ENCODE measurements around the gene CCDC185.
"Not testable (repeated sequence)": the region's sequence is repeated elsewhere in the genome, so short reads cannot be mapped to it uniquely, and the experiment has no call there.

Gene CCDC185

DNA sequence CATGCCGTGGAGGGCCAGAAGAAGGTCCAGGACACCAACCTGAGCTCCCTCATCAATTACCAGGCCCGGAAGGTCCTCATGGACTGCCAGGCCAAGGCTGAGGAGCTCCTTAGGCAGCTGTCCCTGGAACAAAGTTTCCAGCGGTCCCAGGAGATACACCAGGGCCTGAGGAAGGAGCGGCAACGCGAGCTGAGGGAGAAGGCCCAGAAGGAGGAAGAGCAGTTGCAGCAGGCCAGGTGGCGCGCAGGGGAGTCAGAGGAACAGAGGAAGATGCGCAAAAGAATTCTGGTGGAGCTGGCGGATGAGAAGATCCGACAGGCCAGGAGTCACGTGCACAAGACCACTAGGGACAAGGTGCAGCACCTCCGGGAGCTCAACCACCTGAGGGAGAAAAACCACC, 1.5 kb downstream of the CCDC185 start:
- no peak for DNase-seq (ENCODE audit: low read depth)

DNA sequence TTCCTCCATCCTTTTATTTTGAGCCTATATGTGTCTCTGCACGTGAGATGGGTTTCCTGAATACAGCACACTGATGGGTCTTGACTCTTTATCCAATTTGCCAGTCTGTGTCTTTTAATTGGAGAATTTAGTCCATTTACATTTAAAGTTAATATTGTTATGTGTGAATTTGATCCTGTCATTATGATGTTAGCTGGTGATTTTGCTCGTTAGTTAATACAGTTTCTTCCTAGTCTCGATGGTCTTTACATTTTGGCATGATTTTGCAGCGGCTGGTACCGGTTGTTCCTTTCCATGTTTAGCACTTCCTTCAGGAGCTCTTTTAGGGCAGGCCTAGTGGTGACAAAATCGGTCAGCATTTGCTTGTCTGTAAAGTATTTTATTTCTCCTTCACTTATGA, 6.2 kb downstream of the CCDC185 start:
- not testable (repeated sequence) for DNase-seq (ENCODE audit: low read depth)

DNA sequence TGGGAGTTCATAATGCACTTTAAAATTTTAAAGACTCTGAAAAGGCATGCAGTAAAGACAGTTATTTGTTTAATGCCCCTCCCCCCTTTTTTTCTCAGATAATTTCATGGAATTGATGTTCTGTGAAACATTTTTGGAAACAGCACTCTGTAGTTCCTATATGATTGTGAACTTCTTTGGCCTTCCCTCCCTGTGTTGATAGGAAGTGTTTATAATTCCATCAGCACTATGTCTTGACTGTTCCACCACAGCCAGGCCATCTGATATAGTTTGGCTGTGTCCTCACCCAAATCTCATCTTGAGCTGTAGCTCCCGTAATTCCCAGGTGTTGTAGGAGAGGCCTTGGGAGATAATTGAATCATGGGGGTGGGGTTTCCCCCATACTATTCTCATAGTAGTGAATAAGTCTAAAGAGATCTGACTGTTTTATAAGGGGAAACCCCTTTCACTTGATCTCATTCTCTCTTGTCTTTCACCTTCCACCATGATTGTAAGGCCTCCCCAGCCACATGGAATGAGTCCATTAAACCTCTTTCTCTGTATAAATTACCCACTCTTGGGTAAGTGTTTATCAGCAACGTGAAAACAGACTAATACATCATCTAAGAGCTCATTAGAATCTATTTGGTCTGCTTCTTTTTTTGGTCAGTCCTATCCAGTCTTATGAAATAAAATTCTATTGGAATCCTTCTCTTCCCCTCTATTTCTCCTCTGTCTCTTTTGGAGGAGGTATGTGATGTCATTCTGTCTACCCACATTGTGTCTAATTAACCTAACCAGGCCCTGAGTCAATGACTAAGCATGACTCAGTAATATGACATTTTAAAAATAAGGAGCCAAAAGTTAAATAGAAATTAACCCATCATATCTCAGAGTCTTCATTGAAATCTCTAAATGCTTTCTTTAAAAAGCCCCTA, 8.9 kb downstream of the CCDC185 start:
- DNase-seq (ENCODE audit: low read depth): peak; percentile 44

DNA sequence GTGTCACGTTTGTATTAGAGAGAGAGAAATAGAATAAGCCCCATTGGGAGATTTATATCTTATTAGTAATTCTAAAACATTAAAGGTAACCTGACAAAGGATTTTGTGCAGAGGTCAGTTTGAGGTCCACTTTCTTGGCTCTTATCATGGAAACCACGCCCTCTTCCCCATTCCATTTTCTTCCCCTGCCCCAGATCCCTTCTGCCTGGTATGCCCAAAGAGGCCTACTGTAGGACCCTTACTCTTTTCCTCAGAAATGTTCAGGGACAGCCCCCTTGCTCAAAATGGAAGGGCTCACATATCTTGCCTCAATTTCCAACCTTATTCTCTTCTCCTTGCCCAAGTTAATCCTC, 9.6 kb downstream of the CCDC185 start:
- no peak for DNase-seq (ENCODE audit: low read depth)

DNA sequence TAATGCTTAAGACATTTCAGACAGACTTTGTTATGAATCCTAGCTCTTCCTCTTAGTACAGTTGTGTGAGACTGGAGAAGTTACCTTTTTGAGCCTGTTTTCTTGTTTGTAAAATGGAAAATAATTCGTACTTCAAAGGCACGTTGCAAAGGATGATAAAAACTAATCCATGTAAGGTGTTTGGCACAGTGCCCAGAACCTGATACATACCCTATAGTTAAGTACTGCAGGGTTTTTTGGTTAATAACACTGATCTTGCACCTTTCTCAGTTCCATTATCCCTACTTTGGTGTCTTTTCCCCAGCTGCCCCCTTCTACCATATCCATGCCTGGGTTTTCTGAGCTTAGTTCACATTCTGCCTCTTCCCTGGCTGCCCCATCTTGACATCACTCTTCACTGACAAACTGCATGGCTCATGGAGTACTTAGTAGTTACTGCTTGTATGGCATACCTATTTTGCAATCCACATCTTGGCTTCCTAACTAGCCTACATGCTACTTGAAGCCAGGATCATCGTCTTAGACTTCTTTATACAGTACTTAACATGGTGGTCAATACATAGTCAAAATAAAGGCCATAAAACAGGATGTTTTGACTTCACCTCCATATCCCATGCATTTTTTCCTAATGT, 10.1 kb downstream of the CCDC185 start:
- DNase-seq (ENCODE audit: low read depth): peak; percentile 23

DNA sequence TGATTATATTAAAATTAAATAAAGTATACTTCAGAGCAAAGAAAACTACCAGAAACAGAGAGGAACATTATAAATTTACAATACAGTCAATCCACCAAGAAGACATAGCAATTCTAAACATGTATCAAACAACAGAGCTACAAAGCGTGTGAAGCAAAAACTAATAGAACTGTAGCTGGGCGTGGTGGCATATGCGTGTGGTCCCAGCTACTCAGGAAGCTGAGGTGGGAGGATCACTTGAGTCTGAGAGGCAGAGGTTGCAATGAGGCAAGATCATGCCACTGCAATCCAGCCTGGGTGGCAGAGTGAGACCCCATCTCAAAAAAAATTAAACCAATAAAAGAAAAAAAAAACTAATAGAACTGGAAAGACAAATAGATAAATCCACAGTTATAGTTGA, 12.3 kb downstream of the CCDC185 start:
- no peak for DNase-seq (ENCODE audit: low read depth)

DNA sequence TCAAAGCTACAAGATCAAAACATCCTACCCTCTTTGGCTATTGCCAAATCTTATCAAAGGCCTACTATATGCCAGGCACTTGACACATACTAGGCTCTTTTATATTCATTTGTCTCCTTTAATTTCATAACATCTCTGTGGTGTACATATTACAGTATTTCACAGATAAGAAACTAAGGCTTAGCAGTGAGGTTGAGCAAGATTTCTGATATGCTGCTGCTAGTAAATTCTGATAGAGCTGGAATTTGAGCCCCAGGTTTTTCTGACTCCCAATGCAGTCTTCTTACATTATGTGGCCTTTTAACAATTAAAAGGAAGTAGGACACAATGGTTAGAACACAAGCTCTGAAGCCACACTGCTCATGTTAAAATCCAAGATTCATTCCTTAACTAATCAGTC, 16.8 kb downstream of the CCDC185 start:
- no peak for DNase-seq (ENCODE audit: low read depth)

DNA sequence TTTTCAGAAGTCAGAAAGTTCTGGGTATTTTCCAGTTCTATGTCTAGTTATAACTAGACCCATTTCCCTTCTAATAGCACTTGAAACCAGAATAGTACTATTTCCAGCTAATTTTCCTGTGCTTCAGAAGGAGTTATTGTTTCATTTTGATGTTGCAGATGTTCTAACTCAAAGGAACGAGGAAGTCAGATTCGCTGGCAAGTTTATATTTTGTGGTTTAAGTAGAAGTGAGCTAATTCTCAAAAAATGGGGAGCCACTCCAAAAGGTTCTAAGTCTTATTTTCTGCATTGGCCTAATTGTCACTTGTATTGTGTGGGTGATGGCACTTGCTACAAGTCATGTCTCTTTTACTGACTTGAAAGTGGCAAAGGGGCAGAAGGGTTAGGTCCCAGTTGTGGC, 18.1 kb downstream of the CCDC185 start:
- peak; percentile 45 for DNase-seq (ENCODE audit: low read depth)

DNA sequence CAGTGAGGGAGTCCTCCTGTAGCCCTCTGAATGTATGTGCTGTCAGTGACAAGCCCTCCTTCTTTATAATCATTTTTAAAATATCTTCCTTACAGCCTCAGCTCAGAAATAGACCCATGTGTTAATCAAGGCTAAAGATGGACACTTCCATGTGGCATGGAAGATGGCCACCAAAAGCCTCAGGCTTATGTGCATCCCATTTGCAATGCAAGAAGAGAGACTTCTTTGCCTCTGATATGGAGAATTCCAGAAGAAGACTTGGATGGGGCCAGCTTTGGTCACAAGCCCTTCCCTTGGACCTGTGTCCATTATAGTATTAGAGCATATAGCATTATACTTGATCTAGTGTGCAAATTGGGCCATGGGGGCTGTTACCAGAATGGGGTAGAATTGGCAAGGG, 18.5 kb downstream of the CCDC185 start:
- DNase-seq (ENCODE audit: low read depth): no peak

DNA sequence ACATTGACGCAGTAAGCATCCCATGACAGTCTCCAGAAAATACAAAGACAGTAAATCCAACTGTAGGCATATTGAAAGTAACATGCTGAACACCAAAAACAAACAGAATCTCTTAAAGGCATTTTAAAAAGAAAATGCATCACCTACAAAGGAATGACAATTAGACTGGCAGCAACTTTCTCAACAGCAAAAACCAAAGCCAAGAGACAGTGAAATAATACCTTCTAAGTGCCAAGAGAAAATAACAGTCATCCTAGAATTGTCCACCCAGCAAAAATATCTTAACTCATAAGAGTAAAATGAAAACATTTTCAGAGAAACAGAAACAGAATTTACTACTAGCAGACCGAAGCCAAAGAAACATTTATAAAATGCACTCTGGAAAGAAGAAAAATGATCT, 20.0 kb downstream of the CCDC185 start:
- no peak for DNase-seq (ENCODE audit: low read depth)

DNA sequence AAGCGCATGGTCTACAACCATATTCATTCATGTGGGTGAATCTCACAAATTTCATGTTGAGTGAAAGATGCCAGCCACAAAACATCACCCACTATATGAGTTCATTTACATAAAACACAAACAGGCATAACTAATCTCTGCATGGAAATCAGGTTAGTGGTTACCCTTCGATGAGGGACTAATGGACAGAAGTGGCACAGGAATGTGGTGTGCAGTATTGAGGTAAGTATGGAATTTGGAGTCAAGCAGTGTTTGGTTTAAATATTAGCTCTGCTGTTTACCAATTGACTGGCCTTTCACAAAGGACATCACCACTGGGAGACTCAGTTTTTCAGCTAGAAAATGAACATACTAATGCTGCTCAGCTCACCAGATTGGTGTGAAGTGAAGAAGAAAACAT, 24.2 kb downstream of the CCDC185 start:
- no peak for DNase-seq (ENCODE audit: low read depth)

DNA sequence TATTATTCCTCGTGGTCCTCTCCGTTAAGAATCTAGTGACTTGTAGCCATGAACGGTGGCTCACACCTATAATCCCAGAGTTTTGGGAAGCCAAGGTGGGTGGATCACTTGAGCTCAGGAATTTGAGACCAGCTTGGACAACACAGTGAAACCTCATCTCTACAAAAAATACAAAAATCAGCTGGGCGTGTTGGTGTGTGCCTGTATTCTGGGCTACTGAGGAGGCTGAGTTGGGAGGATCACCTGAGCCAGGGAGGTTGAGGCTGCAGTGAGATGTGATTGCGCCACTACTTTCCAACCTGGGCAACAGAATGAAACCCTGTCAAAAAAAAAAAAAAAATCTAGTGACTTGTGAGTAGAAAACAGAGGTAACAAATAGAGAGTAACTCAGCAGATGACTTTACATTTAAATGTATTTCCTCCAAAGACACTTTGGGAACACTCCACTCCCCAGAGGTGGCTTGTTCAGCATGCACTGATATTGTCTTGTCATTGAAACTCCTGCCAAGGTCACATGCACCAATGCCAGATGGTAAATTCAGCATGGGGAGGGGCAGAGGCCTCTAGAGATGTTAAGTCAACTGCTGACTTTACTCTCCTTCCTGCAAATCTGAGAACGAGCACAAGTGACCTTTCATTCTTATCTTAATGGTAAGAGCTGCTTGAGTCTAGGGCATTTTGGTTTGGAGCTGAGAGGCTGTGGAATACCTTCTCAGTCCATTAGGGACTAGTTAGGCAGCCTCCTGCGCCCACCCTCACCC, 24.9 kb downstream of the CCDC185 start:
- no peak for DNase-seq (ENCODE audit: low read depth)

DNA sequence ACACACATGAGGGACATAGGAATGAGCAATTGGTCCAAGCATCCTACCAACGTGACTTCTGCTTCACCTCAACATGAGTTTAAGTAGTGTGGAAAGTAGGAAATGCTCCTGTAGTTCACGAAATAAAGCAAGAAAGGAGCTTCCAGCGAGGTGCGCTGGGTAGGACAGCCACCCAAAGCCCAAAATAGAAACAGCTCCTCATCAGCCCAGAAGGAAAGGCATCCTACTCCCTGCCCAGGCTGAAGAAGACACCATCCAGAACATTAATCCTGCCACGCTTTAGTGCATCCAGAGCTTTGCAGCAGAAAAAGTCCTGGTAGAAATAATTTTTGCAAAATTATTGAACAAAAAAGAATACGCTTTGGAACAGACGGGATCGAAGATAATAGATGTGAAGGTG, 25.9 kb downstream of the CCDC185 start:
- no peak for DNase-seq (ENCODE audit: low read depth)

DNA sequence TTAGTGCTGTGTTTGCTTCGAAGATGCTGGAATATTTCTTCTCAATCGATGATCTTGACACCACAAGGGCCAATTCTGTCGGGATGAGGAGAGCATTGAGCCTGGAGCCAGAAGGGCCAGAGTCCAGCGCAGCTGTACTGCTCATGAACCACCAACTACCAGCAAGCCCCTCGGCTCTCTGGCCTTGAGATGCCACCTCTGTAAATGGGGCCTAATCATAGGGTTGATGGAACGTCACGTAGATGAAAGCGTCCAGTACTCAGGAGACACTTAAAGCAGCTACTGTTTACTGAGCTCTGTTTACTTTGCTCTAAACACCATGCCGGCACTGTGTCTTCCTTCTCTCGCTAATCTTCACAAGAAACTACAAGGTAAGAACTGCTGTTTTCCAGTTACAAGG, 26.3 kb downstream of the CCDC185 start:
- DNase-seq (ENCODE audit: low read depth): no peak

DNA sequence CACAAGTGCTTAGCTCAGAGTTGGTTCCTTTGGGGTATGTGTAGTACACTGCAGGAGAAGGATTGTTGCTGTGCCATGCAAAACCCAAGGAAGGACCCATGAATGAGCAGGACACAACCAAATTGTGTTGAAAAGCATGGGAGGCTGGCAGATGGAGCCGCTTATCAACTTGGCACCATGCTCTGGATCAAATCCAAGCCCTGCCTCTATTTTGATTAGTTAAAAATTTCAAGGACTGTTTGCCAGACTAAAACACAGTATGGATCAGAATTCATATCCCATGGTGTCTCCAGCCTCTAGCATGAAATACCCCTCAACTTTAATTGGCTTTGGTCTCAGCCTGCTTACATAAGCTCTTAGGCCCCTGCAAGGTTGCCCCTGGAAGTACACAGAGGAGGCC, 27.8 kb downstream of the CCDC185 start:
- no peak for DNase-seq (ENCODE audit: low read depth)

DNA sequence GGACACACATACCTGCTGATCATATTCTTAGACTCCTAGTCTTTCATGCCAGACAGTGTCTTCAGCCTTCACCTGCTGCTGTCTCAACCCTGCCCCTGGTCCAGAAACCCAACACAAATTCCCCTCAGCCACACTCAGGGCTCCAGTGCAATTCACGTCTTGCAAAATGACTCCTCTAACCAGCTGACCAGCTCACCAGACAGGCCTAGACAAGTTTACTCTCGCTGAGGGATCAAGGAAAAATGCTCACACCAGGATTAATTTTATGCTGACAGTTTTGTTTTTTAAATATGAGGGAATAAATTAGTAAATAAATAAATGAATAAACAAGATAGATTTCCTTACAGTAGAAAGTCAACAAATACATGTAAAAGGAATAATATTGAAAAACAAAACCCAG, 28.5 kb downstream of the CCDC185 start:
- no peak for DNase-seq (ENCODE audit: low read depth)

DNA sequence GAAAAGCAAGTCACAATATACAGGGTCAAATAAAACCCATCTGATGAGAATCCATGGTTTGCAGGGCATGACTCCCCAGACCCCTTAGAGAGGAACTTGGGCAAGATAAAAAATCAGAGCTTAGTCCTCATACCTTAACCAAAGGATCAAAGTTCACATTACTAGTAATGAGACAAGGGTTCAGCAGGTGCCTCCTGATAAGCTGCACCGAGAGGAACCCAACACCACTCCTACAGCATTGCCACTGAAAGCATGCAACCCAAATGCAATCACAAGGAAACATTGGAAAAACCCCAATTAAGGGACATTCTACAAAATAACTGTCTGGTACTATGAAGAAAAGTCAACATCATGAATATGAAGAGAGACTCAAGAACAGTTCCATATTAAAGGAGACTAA, 29.7 kb downstream of the CCDC185 start:
- DNase-seq (ENCODE audit: low read depth): no peak

DNA sequence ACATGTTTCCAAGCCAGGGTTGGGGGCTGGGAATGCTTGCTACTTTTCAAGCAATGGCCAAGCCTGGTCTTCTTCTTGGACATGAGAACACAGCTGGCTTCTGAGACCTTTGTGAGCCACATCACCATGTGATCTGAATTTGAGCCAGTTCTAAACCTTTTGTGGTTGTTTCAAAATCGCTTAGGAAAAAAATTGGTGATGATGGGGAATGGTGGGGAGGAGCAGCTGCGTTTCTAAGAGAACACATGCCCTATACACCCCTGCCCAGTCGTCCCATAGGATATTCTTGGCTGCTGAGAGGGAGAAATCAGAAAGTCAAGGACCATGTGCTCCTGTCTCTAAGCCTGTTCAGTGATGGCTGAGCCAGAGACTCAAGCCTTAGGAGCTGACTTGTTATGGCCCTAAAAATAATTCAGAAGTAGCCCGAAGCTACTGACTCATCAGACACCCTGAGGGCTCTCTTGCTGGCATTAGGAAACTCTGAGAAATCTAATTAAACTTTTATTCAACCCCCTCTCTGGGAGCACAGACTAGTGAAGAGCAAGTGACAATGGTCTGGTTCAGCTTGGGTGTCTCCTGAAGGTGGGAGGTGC, 30.5 kb downstream of the CCDC185 start:
- DNase-seq (ENCODE audit: low read depth): peak; percentile 8

DNA sequence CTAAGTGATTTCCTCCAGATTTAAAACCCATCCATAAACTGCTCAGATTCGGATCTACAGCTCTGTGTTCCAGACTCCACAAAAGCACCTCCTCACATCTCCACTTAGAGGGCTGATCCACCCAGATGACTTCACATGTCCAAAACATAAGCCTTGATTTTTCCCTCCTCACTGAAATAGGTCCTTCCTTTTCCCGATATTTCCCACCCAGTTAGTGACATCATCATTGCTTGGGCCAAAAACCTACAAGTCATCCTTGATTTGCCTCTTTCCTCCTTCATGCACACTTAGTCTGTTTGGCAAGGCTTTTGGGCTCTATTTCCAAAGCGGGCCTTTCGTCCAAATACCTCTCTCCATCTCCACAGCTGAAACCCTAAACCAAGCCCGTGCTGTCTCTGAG, 32.3 kb downstream of the CCDC185 start:
- no peak for DNase-seq (ENCODE audit: low read depth)

DNA sequence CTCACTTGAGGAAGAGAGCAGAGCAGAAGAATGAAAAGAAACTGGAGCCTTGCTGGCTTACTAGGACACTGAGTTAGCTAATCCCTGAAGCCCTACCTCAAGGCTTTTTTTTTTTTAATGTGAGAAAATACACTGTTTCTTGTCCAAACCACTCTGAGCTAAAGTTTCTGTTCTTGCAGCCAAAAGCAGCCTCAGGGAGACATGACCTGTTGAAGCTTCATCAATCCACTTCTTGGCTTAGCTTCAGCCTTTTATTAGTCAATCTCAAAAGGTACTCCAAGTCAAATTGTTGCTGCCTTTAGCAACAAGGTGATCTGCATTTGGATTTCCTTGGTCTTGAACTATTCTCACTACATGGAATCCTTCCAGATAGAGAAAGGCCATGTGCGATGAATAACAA, 33.7 kb downstream of the CCDC185 start:
- no peak for DNase-seq (ENCODE audit: low read depth)

DNA sequence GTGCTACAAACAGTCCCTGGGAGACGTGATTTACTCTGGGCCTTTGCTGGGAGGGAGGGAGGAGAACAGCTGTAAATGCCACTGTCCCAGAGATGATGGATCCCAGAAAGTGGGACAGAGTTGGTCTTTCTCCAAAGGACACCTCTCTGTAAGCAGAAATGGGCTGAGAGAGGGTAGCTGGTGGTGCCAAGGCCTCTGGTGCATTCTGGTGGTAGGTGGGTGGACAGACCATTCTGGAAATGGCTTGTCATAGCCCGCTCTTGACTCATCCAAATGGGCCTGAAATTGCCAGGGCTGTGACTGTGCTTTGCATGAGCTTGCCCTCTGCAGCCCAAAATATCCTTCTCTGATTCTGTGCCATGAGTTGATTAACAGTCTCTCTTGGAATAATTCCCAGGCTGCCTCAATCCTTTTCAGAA, 36.1 kb downstream of the CCDC185 start:
- DNase-seq (ENCODE audit: low read depth): peak; percentile 21

DNA sequence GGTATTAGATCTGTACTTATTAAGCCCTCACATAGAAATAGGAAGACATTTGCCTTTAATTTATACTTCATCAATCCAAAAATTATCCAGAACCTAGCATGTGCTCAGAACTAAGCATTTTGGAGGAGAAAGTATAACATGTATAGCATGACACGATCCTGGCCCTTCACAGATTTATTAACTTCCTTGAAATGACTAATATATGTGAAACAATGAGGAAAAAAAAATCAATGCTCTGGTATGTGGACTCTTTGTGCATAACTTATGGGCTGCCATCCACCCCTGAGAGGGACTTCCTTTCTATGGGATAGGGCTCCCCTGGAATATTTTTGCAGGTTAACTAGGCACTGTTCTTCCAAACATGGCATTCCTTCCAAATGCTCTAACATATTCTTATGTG, 36.6 kb downstream of the CCDC185 start:
- DNase-seq (ENCODE audit: low read depth): no peak

DNA sequence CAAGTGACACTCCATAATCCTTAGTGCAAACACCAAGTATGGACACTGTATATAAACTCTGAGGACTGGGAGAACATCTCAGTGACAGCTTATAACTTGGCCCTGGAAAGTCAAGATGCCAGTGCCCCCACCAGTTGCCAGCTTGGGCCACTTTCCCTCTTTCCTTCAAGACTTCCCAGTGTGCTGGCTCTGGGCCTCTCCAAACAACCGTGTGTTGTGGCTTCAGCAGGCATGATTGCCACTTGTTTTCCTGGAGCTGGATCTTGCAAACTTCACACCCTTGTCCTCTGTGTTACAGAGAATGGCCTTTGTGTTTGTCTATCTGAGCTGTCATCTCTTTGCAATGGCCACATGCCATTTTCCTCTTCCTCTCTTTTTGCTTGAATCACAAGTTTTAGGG, 37.0 kb downstream of the CCDC185 start:
- DNase-seq (ENCODE audit: low read depth): no peak
